Ascending aorta (tissue), 2 donors: ENCODE data around the gene CDH13. TPM values are rescaled to one million over a fixed set of nuclear protein-coding genes. Genes with fewer than 3 reads are reported as not detected.

Experiments used
- DNase-seq, 2 donors: peaks; one replicate each; pipeline ENCODE4 v3.0.0-alpha.2; 2019; ENCODE audit warnings: low spot score in 2 of 2
- H3K27ac ChIP-seq, 2 donors: fragments of 200-600 bp; sonication (generic); one replicate each; pipeline ENCODE4 v1.5.1; 2016 to 2017; ENCODE audit warnings: mild to moderate bottlenecking in 1 of 2
- H3K27me3 ChIP-seq: fragments of 200-600 bp; sonication (generic); one replicate; pipeline ENCODE4 v1.5.1; 2017
- H3K36me3 ChIP-seq, 2 donors: fragments of 200-600 bp; sonication (generic); one replicate each; pipeline ENCODE4 v1.5.1; 2016
- H3K4me1 ChIP-seq, 2 donors: fragments of 200-600 bp; sonication (generic); one replicate each; pipeline ENCODE4 v1.5.1; 2016 to 2017; ENCODE audit warnings: mild to moderate bottlenecking in 1 of 2
- H3K4me3 ChIP-seq, 2 donors: fragments of 200-600 bp; sonication (generic); one replicate each; pipeline ENCODE4 v1.5.1; 2016 to 2017; ENCODE audit warnings: mild to moderate bottlenecking in 1 of 2
- H3K9me3 ChIP-seq, 2 donors: fragments of 200-600 bp; sonication (generic); one replicate each; pipeline ENCODE4 v1.5.1; 2016
- CTCF ChIP-seq, 3 experiments: fragments of 200-600 bp in 2 of 3; fragments of 450-650 bp in 1 of 3; sonication (generic) in 2 of 3; IDR thresholded peaks; one replicate each; pipeline ENCODE4 v1.5.1; 2016 to 2019; ENCODE audit warnings: antibody characterized with exemption in 3 of 3, mild to moderate bottlenecking in 1 of 3, moderate library complexity in 1 of 3
- intact Hi-C: fragments of 100-400 bp; cut with DNase I; formaldehyde crosslinking; loops from one replicate; pipeline ENCODE4 v1.15.1; 2023
- total RNA-seq: library from RNA; depleted of rRNA; stranded (reverse); fragments of >200 nt; gene quantifications from one replicate; pipeline ENCODE4 v1.1.0, GENCODE V29; 2016

CDH13 gene
- total RNA-seq, 1 donor from 2014 or later, result 160 TPM

- no peaks in the 10 kb centered on the region for H3K9me3 ChIP-seq
- intact Hi-C loops, result loop anchor here (2.0 to 10.0 kb wide), 3 partner anchors 467 to 843 kb away; no protein-coding TSS in a partner anchor
- no peaks in the 10 kb centered on the region for H3K36me3 ChIP-seq
- H3K4me1 ChIP-seq, result no peaks in the 10 kb centered on the region
- no peak for TF ChIP-seq CTCF (IDR thresholded peaks at IDR 0.05)
- H3K27ac ChIP-seq, result no peak overlapping the region
- no peak overlapping the region for H3K4me3 ChIP-seq
- no peaks in the 10 kb centered on the region for H3K27me3 ChIP-seq
- DNase-seq, result no peak
These were observed 24.7 kb upstream of the CDH13 start for GRCh38 chr16:82601989-82602640.

- H3K27ac ChIP-seq, result no peak overlapping the region
- H3K27me3 ChIP-seq, result no peaks in the 10 kb centered on the region
- no peaks in the 10 kb centered on the region for H3K36me3 ChIP-seq
- peak in 1 of 2 donors; percentile 80 for DNase-seq
- no peaks in the 10 kb centered on the region for H3K9me3 ChIP-seq
- no peak overlapping the region for H3K4me3 ChIP-seq
- H3K4me1 ChIP-seq, result no peaks in the 10 kb centered on the region
- intact Hi-C loops, result loop anchor here (2.0 to 10.0 kb wide), 4 partner anchors 23 to 841 kb away; partner anchors contain the start of gene CDH13
- peak; percentile 68 to 83 (median 83) for TF ChIP-seq CTCF (IDR thresholded peaks at IDR 0.05)
These were observed 22.9 kb upstream of the CDH13 start for GRCh38 chr16:82603784-82604411.

GRCh38 chr16:82605076-82605475 is 21.7 kb upstream of the CDH13 start:
- DNase-seq, result no peak
- TF ChIP-seq CTCF (IDR thresholded peaks at IDR 0.05), result no peak
- intact Hi-C loops, result loop anchor here (2.0 to 10.0 kb wide), 3 partner anchors 22 to 840 kb away; partner anchors contain the start of gene CDH13
- H3K4me3 ChIP-seq, result no peak overlapping the region
- H3K27me3 ChIP-seq, result no peaks in the 10 kb centered on the region
- H3K36me3 ChIP-seq, result no peaks in the 10 kb centered on the region
- H3K27ac ChIP-seq, result no peak overlapping the region
- no peaks in the 10 kb centered on the region for H3K4me1 ChIP-seq
- no peaks in the 10 kb centered on the region for H3K9me3 ChIP-seq

- Histone ChIP-seq H3K4me3 (no peak overlapping the region), H3K9me3 (no peaks in the 10 kb centered on the region), H3K4me1 (no peaks in the 10 kb centered on the region), H3K27me3 (no peaks in the 10 kb centered on the region), H3K27ac (no peak overlapping the region), H3K36me3 (no peaks in the 10 kb centered on the region)
- DNase-seq, result no peak
- intact Hi-C loops, result loop anchor here (2.0 to 10.0 kb wide), 3 partner anchors 21 to 839 kb away; partner anchors contain the start of gene CDH13
- TF ChIP-seq CTCF (IDR thresholded peaks at IDR 0.05), result no peak
These were observed 20.7 kb upstream of the CDH13 start for GRCh38 chr16:82605863-82606620.

- Histone ChIP-seq H3K27me3 (no peaks in the 10 kb centered on the region), H3K9me3 (no peaks in the 10 kb centered on the region), H3K4me3 (no peak overlapping the region), H3K4me1 (no peaks in the 10 kb centered on the region), H3K27ac (no peak overlapping the region), H3K36me3 (no peaks in the 10 kb centered on the region)
- TF ChIP-seq CTCF (IDR thresholded peaks at IDR 0.05), result no peak
- intact Hi-C loops, result loop anchor here (10.0 kb wide), 2 partner anchors 596 to 836 kb away; no protein-coding TSS in a partner anchor
- DNase-seq, result no peak
These were observed 17.6 kb upstream of the CDH13 start for GRCh38 chr16:82609140-82609539.
